ENCODE data around the gene EML4.

Gene EML4

DNA sequence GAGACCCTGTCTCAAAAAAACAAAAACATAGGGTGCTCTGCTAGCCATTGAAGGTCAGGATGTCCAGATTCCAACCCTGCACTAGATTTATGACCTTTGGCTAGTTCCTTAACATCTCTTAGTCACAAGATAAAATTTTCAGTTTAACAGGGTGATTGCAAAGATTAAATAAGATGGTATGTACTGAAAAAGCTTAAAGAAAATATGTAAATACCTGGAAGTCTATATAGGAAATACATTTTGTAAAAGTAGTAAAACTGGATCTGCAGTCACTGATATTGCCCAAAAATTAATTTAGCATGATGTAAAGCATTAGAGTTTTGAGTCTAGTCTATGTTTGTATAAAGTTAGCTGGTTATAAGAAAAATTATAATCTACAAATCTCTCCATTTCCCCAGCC is 197.3 kb downstream of the EML4 start:
- no peak for DNase-seq (ENCODE audit: low read depth in 1 of 2, low spot score in 1 of 2)
- no peak overlapping the region for H3K27ac ChIP-seq (replicated peaks)
- TF ChIP-seq SPI1 (IDR thresholded peaks at IDR 0.05; ENCODE audit: borderline replicate concordance, low read depth), result no peak
- no peak for TF ChIP-seq POLR2AphosphoS5 (IDR thresholded peaks at IDR 0.05; ENCODE audit: low read depth)
- TF ChIP-seq, protein P1, sequence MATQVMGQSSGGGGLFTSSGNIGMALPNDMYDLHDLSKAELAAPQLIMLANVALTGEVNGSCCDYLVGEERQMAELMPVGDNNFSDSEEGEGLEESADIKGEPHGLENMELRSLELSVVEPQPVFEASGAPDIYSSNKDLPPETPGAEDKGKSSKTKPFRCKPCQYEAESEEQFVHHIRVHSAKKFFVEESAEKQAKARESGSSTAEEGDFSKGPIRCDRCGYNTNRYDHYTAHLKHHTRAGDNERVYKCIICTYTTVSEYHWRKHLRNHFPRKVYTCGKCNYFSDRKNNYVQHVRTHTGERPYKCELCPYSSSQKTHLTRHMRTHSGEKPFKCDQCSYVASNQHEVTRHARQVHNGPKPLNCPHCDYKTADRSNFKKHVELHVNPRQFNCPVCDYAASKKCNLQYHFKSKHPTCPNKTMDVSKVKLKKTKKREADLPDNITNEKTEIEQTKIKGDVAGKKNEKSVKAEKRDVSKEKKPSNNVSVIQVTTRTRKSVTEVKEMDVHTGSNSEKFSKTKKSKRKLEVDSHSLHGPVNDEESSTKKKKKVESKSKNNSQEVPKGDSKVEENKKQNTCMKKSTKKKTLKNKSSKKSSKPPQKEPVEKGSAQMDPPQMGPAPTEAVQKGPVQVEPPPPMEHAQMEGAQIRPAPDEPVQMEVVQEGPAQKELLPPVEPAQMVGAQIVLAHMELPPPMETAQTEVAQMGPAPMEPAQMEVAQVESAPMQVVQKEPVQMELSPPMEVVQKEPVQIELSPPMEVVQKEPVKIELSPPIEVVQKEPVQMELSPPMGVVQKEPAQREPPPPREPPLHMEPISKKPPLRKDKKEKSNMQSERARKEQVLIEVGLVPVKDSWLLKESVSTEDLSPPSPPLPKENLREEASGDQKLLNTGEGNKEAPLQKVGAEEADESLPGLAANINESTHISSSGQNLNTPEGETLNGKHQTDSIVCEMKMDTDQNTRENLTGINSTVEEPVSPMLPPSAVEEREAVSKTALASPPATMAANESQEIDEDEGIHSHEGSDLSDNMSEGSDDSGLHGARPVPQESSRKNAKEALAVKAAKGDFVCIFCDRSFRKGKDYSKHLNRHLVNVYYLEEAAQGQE (IDR thresholded peaks at IDR 0.05; ENCODE audit: insufficient replicate concordance, low read depth), result no peak
- no peak for TF ChIP-seq GABPA (IDR thresholded peaks at IDR 0.05; ENCODE audit: low read depth)
- TF ChIP-seq, protein P2, sequence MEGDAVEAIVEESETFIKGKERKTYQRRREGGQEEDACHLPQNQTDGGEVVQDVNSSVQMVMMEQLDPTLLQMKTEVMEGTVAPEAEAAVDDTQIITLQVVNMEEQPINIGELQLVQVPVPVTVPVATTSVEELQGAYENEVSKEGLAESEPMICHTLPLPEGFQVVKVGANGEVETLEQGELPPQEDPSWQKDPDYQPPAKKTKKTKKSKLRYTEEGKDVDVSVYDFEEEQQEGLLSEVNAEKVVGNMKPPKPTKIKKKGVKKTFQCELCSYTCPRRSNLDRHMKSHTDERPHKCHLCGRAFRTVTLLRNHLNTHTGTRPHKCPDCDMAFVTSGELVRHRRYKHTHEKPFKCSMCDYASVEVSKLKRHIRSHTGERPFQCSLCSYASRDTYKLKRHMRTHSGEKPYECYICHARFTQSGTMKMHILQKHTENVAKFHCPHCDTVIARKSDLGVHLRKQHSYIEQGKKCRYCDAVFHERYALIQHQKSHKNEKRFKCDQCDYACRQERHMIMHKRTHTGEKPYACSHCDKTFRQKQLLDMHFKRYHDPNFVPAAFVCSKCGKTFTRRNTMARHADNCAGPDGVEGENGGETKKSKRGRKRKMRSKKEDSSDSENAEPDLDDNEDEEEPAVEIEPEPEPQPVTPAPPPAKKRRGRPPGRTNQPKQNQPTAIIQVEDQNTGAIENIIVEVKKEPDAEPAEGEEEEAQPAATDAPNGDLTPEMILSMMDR (IDR thresholded peaks at IDR 0.05; ENCODE audit: insufficient read depth, low read length), result no peak
- no peaks in the 10 kb centered on the region for H3K27me3 ChIP-seq (ENCODE audit: insufficient read depth, poor library complexity, severe bottlenecking)
- H3K4me3 ChIP-seq (replicated peaks; ENCODE audit: insufficient read depth, low read length), result no peak overlapping the region

DNA sequence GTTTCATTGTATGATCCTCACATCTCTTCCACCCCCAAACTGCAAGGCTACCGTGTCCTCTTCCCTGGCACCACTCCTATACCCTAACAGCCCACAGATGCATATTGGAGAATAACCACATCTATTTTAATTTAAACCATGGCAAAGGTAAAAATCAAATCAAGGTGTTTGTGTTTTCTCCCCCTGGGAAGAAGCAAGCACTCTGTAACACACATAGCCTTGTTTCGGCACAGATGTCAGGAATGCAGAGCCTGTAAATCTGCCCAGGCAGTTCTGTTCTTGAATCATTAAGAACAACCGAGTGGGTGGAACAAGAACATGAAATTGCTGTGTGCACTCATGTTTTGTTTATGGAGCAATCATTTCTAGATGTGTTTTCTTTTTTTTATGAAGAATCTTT is 198.7 kb downstream of the EML4 start:
- Histone ChIP-seq H3K27me3 (ENCODE audit: insufficient read depth, poor library complexity, severe bottlenecking) (no peaks in the 10 kb centered on the region), H3K27ac (replicated peaks) (no peak overlapping the region), H3K4me3 (replicated peaks; ENCODE audit: insufficient read depth, low read length) (no peak overlapping the region)
- DNase-seq (ENCODE audit: low read depth in 1 of 2, low spot score in 1 of 2), result no peak
- no peak for TF ChIP-seq SPI1 (IDR thresholded peaks at IDR 0.05; ENCODE audit: borderline replicate concordance, low read depth)
- TF ChIP-seq, protein P1 (IDR thresholded peaks at IDR 0.05; ENCODE audit: insufficient replicate concordance, low read depth), result no peak
- TF ChIP-seq, protein P2 (IDR thresholded peaks at IDR 0.05; ENCODE audit: insufficient read depth, low read length), result no peak
- TF ChIP-seq GABPA (IDR thresholded peaks at IDR 0.05; ENCODE audit: low read depth), result no peak
- no peak for TF ChIP-seq POLR2AphosphoS5 (IDR thresholded peaks at IDR 0.05; ENCODE audit: low read depth)

DNA sequence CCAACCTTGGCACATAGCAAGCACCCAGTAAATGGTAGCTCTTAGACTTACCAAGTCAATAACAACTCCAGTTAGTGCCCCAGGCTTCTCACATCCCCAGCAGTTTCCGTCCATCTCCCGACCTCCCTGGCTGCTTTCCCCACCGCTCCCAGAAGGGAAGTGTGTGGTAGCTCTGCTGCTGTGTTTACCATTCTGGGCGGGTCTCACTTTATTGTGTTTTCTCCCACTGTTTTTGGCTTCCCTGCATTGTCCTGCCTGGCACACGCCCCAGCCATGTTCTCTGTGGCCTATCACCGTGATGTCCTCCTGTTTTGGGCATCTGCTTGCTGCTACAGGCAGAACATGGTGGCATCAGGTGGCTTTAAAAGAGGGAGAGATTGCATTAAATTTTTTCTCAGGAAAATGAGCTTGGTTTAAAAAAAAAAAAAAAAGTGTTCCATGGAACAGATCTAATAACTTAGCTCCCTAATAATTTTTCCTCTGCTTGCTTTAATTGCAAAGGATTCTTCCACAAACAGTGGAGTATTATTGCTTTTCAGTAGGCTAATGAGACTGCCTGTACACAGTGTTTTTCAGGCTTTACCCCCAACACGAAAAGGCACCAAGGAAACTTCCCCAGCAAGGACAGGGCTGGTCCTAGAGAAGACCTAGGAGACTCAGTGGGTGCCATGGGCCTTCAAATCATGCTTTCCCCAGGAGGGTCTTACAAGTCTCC is 199.8 kb downstream of the EML4 start:
- Histone ChIP-seq H3K4me3 (replicated peaks; ENCODE audit: insufficient read depth, low read length) (no peak overlapping the region), H3K27ac (replicated peaks) (no peak overlapping the region), H3K27me3 (ENCODE audit: insufficient read depth, poor library complexity, severe bottlenecking) (no peaks in the 10 kb centered on the region)
- TF ChIP-seq POLR2AphosphoS5 (IDR thresholded peaks at IDR 0.05; ENCODE audit: low read depth) (no peak), SPI1 (IDR thresholded peaks at IDR 0.05; ENCODE audit: borderline replicate concordance, low read depth) (no peak), GABPA (IDR thresholded peaks at IDR 0.05; ENCODE audit: low read depth) (no peak)
- TF ChIP-seq, protein P2 (IDR thresholded peaks at IDR 0.05; ENCODE audit: insufficient read depth, low read length), result no peak
- TF ChIP-seq, protein P1 (IDR thresholded peaks at IDR 0.05; ENCODE audit: insufficient replicate concordance, low read depth), result no peak
- DNase-seq (ENCODE audit: low read depth in 1 of 2, low spot score in 1 of 2), result no peak
